Upper lobe of left lung (tissue), 6 donors: ENCODE data around the gene TRPM2. TPM values are rescaled to one million over a fixed set of nuclear protein-coding genes. Genes with fewer than 3 reads are reported as not detected.
A peak's percentile ranks its signal among the peaks of the same experiment; 100 is the strongest.

ENCODE experiments used
- ATAC-seq, 2 donors: fragments of 200-7000 bp; cut with Tn5 transposase; one replicate each; pipeline ENCODE4 v1.9.1; 2022; ENCODE audit warnings: mild to moderate bottlenecking in 2 of 2, moderate library complexity in 2 of 2; ENCODE audit not compliant: low FRiP score in 2 of 2
- DNase-seq, 2 donors: peaks; one replicate each; pipeline ENCODE4 v3.0.0-alpha.2; 2019 to 2020
- H3K27ac ChIP-seq, 4 donors: fragments of 200-600 bp; sonication (generic); one replicate each; pipeline ENCODE4 v1.5.1; 2016 to 2019
- H3K27me3 ChIP-seq, 4 donors: fragments of 200-600 bp; sonication (generic); one replicate each; pipeline ENCODE4 v1.5.1; 2017 to 2019
- H3K36me3 ChIP-seq, 4 donors: fragments of 200-600 bp; sonication (generic); one replicate each; pipeline ENCODE4 v1.5.1; 2016 to 2019
- H3K4me1 ChIP-seq, 4 donors: fragments of 200-600 bp; sonication (generic); one replicate each; pipeline ENCODE4 v1.5.1; 2018 to 2019
- H3K4me3 ChIP-seq, 4 donors: fragments of 200-600 bp; sonication (generic); one replicate each; pipeline ENCODE4 v1.5.1; 2017 to 2019; ENCODE audit warnings: mild to moderate bottlenecking in 2 of 4, moderate library complexity in 1 of 4
- H3K9me3 ChIP-seq, 4 donors: fragments of 200-600 bp; sonication (generic); one replicate each; pipeline ENCODE4 v1.5.1; 2018 to 2019
- CTCF ChIP-seq, 6 experiments: fragments of 450-650 bp in 4 of 6; fragments of 200-600 bp in 2 of 6; sonication (generic) in 2 of 6; IDR thresholded peaks; one replicate each; pipeline ENCODE4 v1.5.1; 2016 to 2019; ENCODE audit warnings: antibody characterized with exemption in 6 of 6
- EP300 ChIP-seq, 4 donors: sonication (generic); formaldehyde crosslinking; IDR thresholded peaks; one replicate each; pipeline ENCODE4 v1.5.1; 2017; ENCODE audit warnings: antibody characterized with exemption in 4 of 4, control low read depth in 2 of 4
- POLR2A ChIP-seq, 4 donors: fragments of 450-650 bp; IDR thresholded peaks; one replicate each; pipeline ENCODE4 v1.5.1; 2016 to 2017; ENCODE audit warnings: antibody characterized with exemption in 4 of 4, mild to moderate bottlenecking in 2 of 4
- POLR2AphosphoS5 ChIP-seq, 2 donors: sonication (generic); formaldehyde crosslinking; IDR thresholded peaks; one replicate each; pipeline ENCODE4 v1.5.1; 2017; ENCODE audit warnings: antibody characterized with exemption in 2 of 2
- WGBS, 2 donors: methylation state at CpG; one replicate each; pipeline ENCODE4 v1.1.5; 2017 to 2018; 5-methylcytosine and 5-hydroxymethylcytosine counted together
- total RNA-seq, 6 donors: library from RNA; depleted of rRNA in 4 of 6; stranded (reverse); fragments of >200 nt in 4 of 6; gene quantifications; one replicate each; pipeline versions ENCODE4 v1.1.0 to v1.2.1, GENCODE V29; 2016 to 2021
- donor health status: DM: no; HTN: no; CAD: no; lungs with moderate emphysema.
- donor health status: DM: no; HTN: yes; CAD: no; lungs with severe emphysema.

The TRPM2 gene
- total RNA-seq, 6 donors from 2014 or later, result 2.2 to 37.7 (median 12.7) TPM

GRCh38 chr21:44319407-44320065 is 33.9 kb upstream of the TRPM2 start:
- H3K27ac ChIP-seq, result no peak overlapping the region
- peak in 1 of 2 donors; percentile 80 for DNase-seq
- ATAC-seq, result no peak
- no peak overlapping the region for H3K4me3 ChIP-seq
- H3K36me3 ChIP-seq, result peaks cover 9 to 98% (median 81%) of the 10 kb centered on the region in 4 donors
- H3K9me3 ChIP-seq, result no peaks in the 10 kb centered on the region
- no peaks in the 10 kb centered on the region for H3K27me3 ChIP-seq
- H3K4me1 ChIP-seq, result no peaks in the 10 kb centered on the region
- TF ChIP-seq POLR2A (IDR thresholded peaks at IDR 0.05) (no peak), CTCF (IDR thresholded peaks at IDR 0.05) (no peak), EP300 (IDR thresholded peaks at IDR 0.05) (no peak), POLR2AphosphoS5 (IDR thresholded peaks at IDR 0.05) (no peak)
- 96 to 98% methylated on average over 10 to 34 of the region's 35 CpGs for WGBS, 2 donors

GRCh38 chr21:44320847-44321246 is 32.6 kb upstream of the TRPM2 start:
- TF ChIP-seq POLR2A (IDR thresholded peaks at IDR 0.05) (no peak), CTCF (IDR thresholded peaks at IDR 0.05) (no peak), POLR2AphosphoS5 (IDR thresholded peaks at IDR 0.05) (no peak), EP300 (IDR thresholded peaks at IDR 0.05) (no peak)
- ATAC-seq (no peak), DNase-seq (peak in 1 of 2 donors; percentile 49)
- no peaks in the 10 kb centered on the region for H3K27me3 ChIP-seq
- 89 to 96% methylated on average over 6 to 13 of the region's 13 CpGs for WGBS, 2 donors
- peaks cover 16 to 100% (median 86%) of the 10 kb centered on the region in 4 donors for H3K36me3 ChIP-seq
- no peak overlapping the region for H3K27ac ChIP-seq
- no peak overlapping the region for H3K4me3 ChIP-seq
- H3K4me1 ChIP-seq, result no peaks in the 10 kb centered on the region
- H3K9me3 ChIP-seq, result no peaks in the 10 kb centered on the region

- Histone ChIP-seq H3K27me3 (no peaks in the 10 kb centered on the region), H3K27ac (no peak overlapping the region), H3K36me3 (peaks cover 20 to 100% (median 89%) of the 10 kb centered on the region in 4 donors), H3K4me1 (no peaks in the 10 kb centered on the region), H3K9me3 (no peaks in the 10 kb centered on the region), H3K4me3 (no peak overlapping the region)
- DNase-seq (peak in 1 of 2 donors; percentile 80), ATAC-seq (no peak)
- 84 to 98% methylated on average over 6 to 21 of the region's 23 CpGs for WGBS, 2 donors
- TF ChIP-seq POLR2AphosphoS5 (IDR thresholded peaks at IDR 0.05) (no peak), CTCF (IDR thresholded peaks at IDR 0.05) (no peak), POLR2A (IDR thresholded peaks at IDR 0.05) (no peak), EP300 (IDR thresholded peaks at IDR 0.05) (no peak)
Observed at GRCh38 chr21:44321846-44322450, 31.5 kb upstream of the TRPM2 start.

GRCh38 chr21:44322621-44323325 is 30.6 kb upstream of the TRPM2 start:
- DNase-seq (peak in 1 of 2 donors; percentile 76), ATAC-seq (no peak)
- Histone ChIP-seq H3K27ac (no peak overlapping the region), H3K36me3 (peaks cover 20 to 100% (median 89%) of the 10 kb centered on the region in 4 donors), H3K27me3 (no peaks in the 10 kb centered on the region), H3K4me1 (no peaks in the 10 kb centered on the region), H3K9me3 (no peaks in the 10 kb centered on the region), H3K4me3 (no peak overlapping the region)
- TF ChIP-seq EP300 (IDR thresholded peaks at IDR 0.05), result no peak
- 94 to 95% methylated on average over 37 to 38 of the region's 38 CpGs for WGBS, 2 donors

- Histone ChIP-seq H3K4me1 (no peaks in the 10 kb centered on the region), H3K27me3 (no peaks in the 10 kb centered on the region), H3K9me3 (no peaks in the 10 kb centered on the region), H3K4me3 (no peak overlapping the region), H3K36me3 (peaks cover 20 to 97% (median 84%) of the 10 kb centered on the region in 4 donors), H3K27ac (no peak overlapping the region)
- DNase-seq (peak in 1 of 2 donors; percentile 76), ATAC-seq (no peak)
- 87 to 96% methylated on average over 4 to 20 of the region's 20 CpGs for WGBS, 2 donors
- TF ChIP-seq POLR2AphosphoS5 (IDR thresholded peaks at IDR 0.05) (no peak), EP300 (IDR thresholded peaks at IDR 0.05) (no peak), POLR2A (IDR thresholded peaks at IDR 0.05) (no peak), CTCF (IDR thresholded peaks at IDR 0.05) (no peak)
Observed at GRCh38 chr21:44323591-44323990, 29.8 kb upstream of the TRPM2 start.
